CD4-positive, alpha-beta T cell treated with Interleukin-12 subunit alpha and Interleukin-12 subunit beta, for 1 hour (primary cell): ENCODE data around the gene ASCC3.

Source experiments
- DNase-seq: peaks from one replicate; pipeline ENCODE4 v3.0.0-alpha.2; 2020

Gene ASCC3

GRCh38 chr6:100462706-100463629 lies 418.2 kb downstream of the ASCC3 start:
- no peak for DNase-seq

DNA sequence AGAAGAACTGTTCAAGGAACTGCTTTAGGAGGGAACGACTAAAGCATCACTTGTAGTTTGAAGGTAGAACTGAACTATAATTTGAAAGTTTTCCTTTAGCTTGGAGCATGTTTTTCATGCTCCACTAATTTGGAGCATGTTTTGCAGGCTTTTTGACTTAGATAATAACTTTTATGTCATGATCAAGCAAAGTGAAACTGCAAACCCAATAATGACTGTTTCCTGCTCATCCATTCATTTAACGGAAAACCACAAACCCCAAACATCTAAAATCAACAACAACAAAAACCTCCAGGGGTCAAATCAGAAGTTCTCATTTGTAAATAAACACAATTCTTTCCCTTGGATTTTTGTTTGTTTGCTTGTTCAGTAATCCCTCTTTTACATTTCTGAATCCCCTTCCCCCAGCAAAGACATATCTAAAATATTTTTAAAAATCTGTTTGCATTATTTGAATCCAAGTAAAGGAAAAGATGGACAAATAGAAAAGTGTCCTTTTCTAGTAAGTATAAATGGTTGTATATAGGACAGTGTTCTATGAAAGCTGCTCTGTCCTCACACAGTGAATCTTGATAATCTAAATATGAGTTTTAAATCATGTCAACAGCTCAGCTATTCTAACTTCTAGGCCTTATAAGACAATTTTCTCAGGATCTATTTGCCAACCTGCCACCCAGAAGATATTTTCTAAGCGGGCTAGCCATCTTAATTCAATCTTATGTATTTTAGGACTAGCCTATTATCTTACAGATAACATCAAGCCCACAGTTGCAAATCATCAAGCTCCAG lies 419.0 kb downstream of the ASCC3 start:
- no peak for DNase-seq

DNA sequence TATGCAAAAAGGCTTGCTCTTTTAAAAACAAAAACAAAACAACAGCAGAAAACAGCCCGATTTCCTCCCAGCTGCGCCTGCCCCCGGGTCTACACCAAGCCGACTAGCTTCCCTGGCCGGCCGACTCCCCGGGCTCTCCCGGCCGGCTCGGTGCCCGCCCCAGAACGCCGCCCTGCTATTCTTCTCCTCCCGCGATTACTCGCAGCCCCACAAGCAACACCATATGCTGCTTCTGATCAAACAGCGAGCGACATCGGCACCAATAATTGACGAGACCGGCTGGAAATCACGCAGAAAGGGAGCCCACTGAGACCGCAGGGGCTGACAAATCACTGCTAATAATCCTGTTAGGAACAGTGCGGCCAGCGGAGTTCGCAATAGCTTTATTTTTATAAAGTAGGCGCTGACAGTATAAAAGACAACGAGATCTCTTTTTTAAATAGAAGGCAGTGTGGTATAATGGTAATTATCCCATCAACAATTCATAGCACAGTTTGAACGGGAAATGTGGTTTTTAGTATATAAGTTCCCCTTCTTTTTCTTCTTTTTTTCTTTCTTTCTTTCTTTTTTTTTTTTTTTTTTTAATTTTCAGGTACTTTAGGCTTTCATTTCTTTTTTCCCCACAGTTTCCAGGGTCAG lies 419.7 kb downstream of the ASCC3 start:
- no peak for DNase-seq

GRCh38 chr6:100460650-100461204 lies 420.4 kb downstream of the ASCC3 start:
- no peak for DNase-seq

DNA sequence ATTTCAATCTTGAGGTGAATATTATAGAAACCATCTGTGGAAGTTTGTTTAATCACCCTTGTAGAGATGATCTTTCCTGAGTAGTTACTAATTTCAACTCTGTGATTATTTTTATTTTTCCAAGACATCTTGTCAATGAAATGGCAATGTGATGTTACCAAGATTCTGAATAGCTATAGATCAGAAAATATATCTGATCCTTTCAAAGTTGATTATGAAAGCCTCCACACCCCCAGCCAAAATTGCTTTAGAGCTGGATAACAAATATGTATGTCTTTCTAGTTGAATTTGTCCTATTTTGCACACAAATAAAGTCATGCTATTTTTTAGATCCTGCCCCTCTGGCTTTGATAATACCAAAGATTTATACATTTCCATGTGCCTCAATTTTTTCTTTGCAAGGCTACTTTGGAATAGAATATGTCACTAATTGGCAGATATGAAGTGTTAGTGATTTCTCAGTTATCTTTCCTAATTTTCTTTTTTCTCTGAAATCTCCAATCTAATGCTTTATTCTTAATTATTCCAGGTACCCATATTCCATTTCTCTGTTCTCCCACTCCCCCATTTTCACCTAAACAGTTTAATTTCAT lies 421.4 kb downstream of the ASCC3 start:
- DNase-seq: no peak

GRCh38 chr6:100458841-100459591 lies 422.1 kb downstream of the ASCC3 start:
- DNase-seq: no peak
